OCI-LY1 (cell line): ENCODE data around the gene OR2A2.

Source experiments
- H2AFZ ChIP-seq: fragments of 200-600 bp; sonication (generic), shearing (Covaris generic); 2 replicates; pipeline ENCODE4 v1.6.0; 2014; ENCODE audit warnings: antibody characterized with exemption, mild to moderate bottlenecking, low read length
- H3F3A ChIP-seq: fragments of 200-600 bp; sonication (generic), shearing (Covaris generic); 2 replicates; pipeline ENCODE4 v1.6.0; 2014; ENCODE audit warnings: mild to moderate bottlenecking, antibody characterized with exemption, low read length, moderate library complexity; ENCODE audit not compliant: insufficient read depth
- H3K27ac ChIP-seq: fragments of 200-600 bp; sonication (generic); 2 replicates; pipeline ENCODE4 v1.5.1; 2014; ENCODE audit warnings: low read length, mixed run types, mild to moderate bottlenecking, low read depth; ENCODE audit not compliant: poor library complexity, severe bottlenecking
- H3K27me3 ChIP-seq: fragments of 200-600 bp; sonication (generic); 2 replicates; pipeline ENCODE4 v1.6.0; 2014; ENCODE audit warnings: antibody characterized with exemption, mild to moderate bottlenecking, low read length, moderate library complexity; ENCODE audit not compliant: insufficient read depth
- H3K36me3 ChIP-seq: fragments of 200-600 bp; sonication (generic); 2 replicates; pipeline ENCODE4 v1.6.1; 2014; ENCODE audit warnings: mild to moderate bottlenecking, antibody characterized with exemption, low read length, moderate library complexity, mixed read lengths; ENCODE audit not compliant: insufficient read depth
- H3K4me1 ChIP-seq: fragments of 200-600 bp; sonication (generic); 2 replicates; pipeline ENCODE4 v1.5.1; 2014; ENCODE audit warnings: mild to moderate bottlenecking, low read length, moderate library complexity; ENCODE audit not compliant: insufficient read depth, severe bottlenecking
- H3K4me2 ChIP-seq: fragments of 200-600 bp; sonication (generic), shearing (Covaris generic); 2 replicates; pipeline ENCODE4 v1.6.1; 2014; ENCODE audit warnings: low read length
- H3K4me3 ChIP-seq: fragments of 200-600 bp; sonication (generic); 2 replicates; pipeline ENCODE4 v1.5.1; 2014; ENCODE audit warnings: low read length, low read depth, mild to moderate bottlenecking, mixed read lengths; ENCODE audit not compliant: poor library complexity, severe bottlenecking
- H3K79me2 ChIP-seq: fragments of 200-600 bp; shearing (Covaris generic); 2 replicates; pipeline ENCODE4 v1.6.1; 2016; ENCODE audit warnings: mixed run types, low read length, mixed read lengths; ENCODE audit not compliant: insufficient read depth
- H3K9ac ChIP-seq: fragments of 200-600 bp; sonication (generic), shearing (Covaris generic); 2 replicates; pipeline ENCODE4 v1.6.1; 2014; ENCODE audit warnings: mild to moderate bottlenecking, low read length, mixed read lengths
- H3K9me2 ChIP-seq: fragments of 200-600 bp; sonication (generic), shearing (Covaris generic); 2 replicates; pipeline ENCODE4 v1.6.1; 2014; ENCODE audit warnings: low read depth, mild to moderate bottlenecking, low read length, mixed read lengths
- H3K9me3 ChIP-seq: fragments of 200-600 bp; shearing (Covaris generic); 2 replicates; pipeline ENCODE4 v1.6.1; 2014; ENCODE audit warnings: low read length, mixed read lengths
- H4K20me1 ChIP-seq: fragments of 200-600 bp; sonication (generic), shearing (Covaris generic); 2 replicates; pipeline ENCODE4 v1.6.0; 2016; ENCODE audit warnings: mild to moderate bottlenecking, low read length; ENCODE audit not compliant: insufficient read depth
- CTCF ChIP-seq: fragments of 200-600 bp; sonication (generic), shearing (Covaris generic); IDR thresholded peaks from 2 replicates; pipeline ENCODE4 v1.5.1; 2017; ENCODE audit warnings: mild to moderate bottlenecking, antibody characterized with exemption, low read length, moderate library complexity, mixed read lengths
- EZH2 ChIP-seq: fragments of 200-600 bp; sonication (generic), shearing (Covaris generic); IDR thresholded peaks from 2 replicates; pipeline ENCODE4 v1.8.0; 2017; ENCODE audit warnings: borderline replicate concordance, mixed run types, mild to moderate bottlenecking, antibody characterized with exemption, low read length, moderate library complexity, mixed read lengths

Gene OR2A2

DNA sequence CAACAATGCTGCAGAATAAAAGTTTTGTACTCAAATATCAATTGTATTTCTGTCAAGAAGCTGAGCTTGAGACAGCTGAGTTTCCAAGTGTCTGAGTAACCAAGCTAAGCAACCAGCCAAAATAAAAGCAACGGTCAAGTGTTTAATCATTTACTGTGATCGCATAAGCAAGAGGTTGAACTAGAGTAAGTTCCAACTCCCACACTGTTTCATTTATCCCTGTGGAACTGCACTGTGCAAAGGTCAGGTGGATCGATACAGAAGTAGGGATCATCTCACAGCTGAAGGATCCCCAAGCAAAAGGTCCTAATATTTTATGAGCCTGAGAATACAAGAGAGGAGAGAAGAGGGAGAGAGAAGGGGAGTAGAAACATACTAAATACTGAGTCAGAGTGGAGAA, 35.0 kb downstream of the OR2A2 start:
- Histone ChIP-seq H3K36me3 (no peaks in the 10 kb centered on the region), H2AFZ (no peak overlapping the region), H3K4me1 (no peaks in the 10 kb centered on the region), H3K4me2 (no peak overlapping the region), H3K9me2 (no peaks in the 10 kb centered on the region), H3K9me3 (no peaks in the 10 kb centered on the region), H3K79me2 (no peaks in the 10 kb centered on the region; the same call in 1 of the 2 replicates), H3F3A (no peaks in the 10 kb centered on the region), H3K27ac (no peak overlapping the region), H3K4me3 (no peak overlapping the region), H4K20me1 (no peaks in the 10 kb centered on the region), H3K27me3 (no peaks in the 10 kb centered on the region), H3K9ac (no peak overlapping the region)
- TF ChIP-seq CTCF (no peak), EZH2 (no peak)

- no peaks in the 10 kb centered on the region for H3K36me3 ChIP-seq
These were observed 38.9 kb downstream of the OR2A2 start for GRCh38 chr7:144148224-144148827.

GRCh38 chr7:144158861-144159260, 49.5 kb downstream of the OR2A2 start:
- H3K9me2 ChIP-seq, result no peaks in the 10 kb centered on the region
- H3K27me3 ChIP-seq, result no peaks in the 10 kb centered on the region
- H3K9ac ChIP-seq, result no peak overlapping the region
- H3K27ac ChIP-seq, result no peak overlapping the region
- H3K36me3 ChIP-seq, result no peaks in the 10 kb centered on the region
- no peaks in the 10 kb centered on the region for H4K20me1 ChIP-seq
- no peaks in the 10 kb centered on the region for H3K79me2 ChIP-seq
- no peak overlapping the region for H2AFZ ChIP-seq
- no peaks in the 10 kb centered on the region for H3K4me1 ChIP-seq
- TF ChIP-seq EZH2, result no peak
- TF ChIP-seq CTCF, result no peak
- H3K4me3 ChIP-seq, result no peak overlapping the region
- H3K9me3 ChIP-seq, result no peaks in the 10 kb centered on the region
- no peaks in the 10 kb centered on the region for H3F3A ChIP-seq
- H3K4me2 ChIP-seq, result no peak overlapping the region

More at GRCh38 chr7:144148224-144148827, 38.9 kb downstream of the OR2A2 start:
- H3K4me1 ChIP-seq, result no peaks in the 10 kb centered on the region
- no peaks in the 10 kb centered on the region for H4K20me1 ChIP-seq
- no peaks in the 10 kb centered on the region for H3K9me2 ChIP-seq
- H3K27me3 ChIP-seq, result no peaks in the 10 kb centered on the region
- no peaks in the 10 kb centered on the region for H3F3A ChIP-seq
- H3K27ac ChIP-seq, result no peak overlapping the region
- H3K79me2 ChIP-seq, result no peaks in the 10 kb centered on the region; the same call in 1 of the 2 replicates
- H3K9ac ChIP-seq, result no peak overlapping the region
- no peaks in the 10 kb centered on the region; the same call in 1 of the 2 replicates for H3K9me3 ChIP-seq
- no peak overlapping the region for H3K4me2 ChIP-seq
- no peak overlapping the region for H2AFZ ChIP-seq
- TF ChIP-seq EZH2 (no peak), CTCF (no peak)
- H3K4me3 ChIP-seq, result no peak overlapping the region
